ENCODE results near the gene WWP2.

DNA sequence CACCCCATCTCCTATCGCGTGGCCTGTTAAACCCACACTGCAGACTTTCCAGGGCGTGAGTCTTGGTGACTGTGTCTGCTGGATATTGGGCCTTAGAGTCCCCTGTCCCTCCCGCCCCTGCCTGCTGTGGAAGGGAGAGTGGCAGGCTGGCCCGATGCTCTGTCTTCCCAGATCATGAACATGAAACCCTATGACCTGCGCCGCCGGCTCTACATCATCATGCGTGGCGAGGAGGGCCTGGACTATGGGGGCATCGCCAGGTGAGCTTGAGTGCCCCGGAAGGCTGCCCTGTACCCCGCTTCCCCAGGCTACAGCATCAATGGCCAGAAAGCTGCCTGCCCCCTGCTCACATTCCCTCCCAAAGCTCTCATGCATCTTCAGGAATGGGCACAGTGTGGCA lies 169.5 kb downstream of the WWP2 start:
- TF ChIP-seq, protein P1, sequence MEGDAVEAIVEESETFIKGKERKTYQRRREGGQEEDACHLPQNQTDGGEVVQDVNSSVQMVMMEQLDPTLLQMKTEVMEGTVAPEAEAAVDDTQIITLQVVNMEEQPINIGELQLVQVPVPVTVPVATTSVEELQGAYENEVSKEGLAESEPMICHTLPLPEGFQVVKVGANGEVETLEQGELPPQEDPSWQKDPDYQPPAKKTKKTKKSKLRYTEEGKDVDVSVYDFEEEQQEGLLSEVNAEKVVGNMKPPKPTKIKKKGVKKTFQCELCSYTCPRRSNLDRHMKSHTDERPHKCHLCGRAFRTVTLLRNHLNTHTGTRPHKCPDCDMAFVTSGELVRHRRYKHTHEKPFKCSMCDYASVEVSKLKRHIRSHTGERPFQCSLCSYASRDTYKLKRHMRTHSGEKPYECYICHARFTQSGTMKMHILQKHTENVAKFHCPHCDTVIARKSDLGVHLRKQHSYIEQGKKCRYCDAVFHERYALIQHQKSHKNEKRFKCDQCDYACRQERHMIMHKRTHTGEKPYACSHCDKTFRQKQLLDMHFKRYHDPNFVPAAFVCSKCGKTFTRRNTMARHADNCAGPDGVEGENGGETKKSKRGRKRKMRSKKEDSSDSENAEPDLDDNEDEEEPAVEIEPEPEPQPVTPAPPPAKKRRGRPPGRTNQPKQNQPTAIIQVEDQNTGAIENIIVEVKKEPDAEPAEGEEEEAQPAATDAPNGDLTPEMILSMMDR (IDR thresholded peaks at IDR 0.05) = no peak
- TF ChIP-seq POLR2A (IDR thresholded peaks at IDR 0.05) = no peak

All from esophagus squamous epithelium (tissue), 4 donors.